Measurements from ENCODE around the gene ACKR2. TPM values are rescaled to one million over a fixed set of nuclear protein-coding genes. Genes with fewer than 3 reads are reported as not detected.
A peak's percentile ranks its signal among the peaks of the same experiment; 100 is the strongest.

ACKR2 gene
- total and polyA plus RNA-seq, 2 of the 13 experiments (the other 11 are each of a cell fraction or from before 2014, with no cell fraction given) = 1.1 to 1.9 TPM

DNA sequence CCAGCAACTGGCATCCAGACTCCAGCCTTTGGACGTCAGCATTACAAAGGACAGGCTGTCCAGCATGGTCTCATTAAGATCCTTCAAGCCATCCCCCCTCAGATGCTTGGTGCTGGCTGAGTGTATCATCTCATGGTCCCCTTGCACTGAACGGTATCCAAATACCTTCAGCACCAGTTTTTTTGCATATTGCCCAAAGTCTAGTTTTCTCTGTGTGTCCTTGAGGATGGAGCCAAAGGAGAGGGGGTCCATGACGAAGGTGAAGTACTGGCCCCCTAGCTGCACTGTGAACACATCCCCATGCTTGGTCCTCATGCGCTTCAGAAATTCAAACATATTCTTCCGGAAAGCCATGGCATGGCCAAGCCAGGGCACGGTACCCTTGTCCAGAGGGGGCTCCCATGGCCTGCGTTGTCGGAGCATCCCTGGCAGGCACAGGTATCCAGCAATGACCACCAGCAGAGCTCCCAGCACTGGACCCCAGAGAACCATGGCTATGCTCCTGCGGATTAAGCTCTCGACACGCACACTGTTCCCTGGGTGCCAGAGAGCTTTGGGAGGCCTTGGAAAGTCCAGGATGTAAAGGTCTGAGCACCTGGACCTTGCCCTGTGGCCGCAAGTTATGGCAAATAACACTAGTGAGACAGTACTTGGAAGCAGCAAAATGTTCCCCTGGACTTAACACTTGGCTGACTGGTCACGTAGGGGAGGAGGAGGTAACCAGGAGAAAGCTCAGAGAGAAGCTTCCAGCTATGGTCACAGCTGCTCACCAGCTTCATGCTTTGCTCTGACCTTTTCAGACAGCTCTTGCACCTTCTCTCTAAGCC, 66.3 kb downstream of the ACKR2 start, which contains the start of gene CYP8B1 (continued):
- peak; percentile 80 for TF ChIP-seq TMF1 (CRISPR knock-in tag; IDR thresholded peaks at IDR 0.05; ENCODE audit: low read depth)
- TF ChIP-seq, protein P1, sequence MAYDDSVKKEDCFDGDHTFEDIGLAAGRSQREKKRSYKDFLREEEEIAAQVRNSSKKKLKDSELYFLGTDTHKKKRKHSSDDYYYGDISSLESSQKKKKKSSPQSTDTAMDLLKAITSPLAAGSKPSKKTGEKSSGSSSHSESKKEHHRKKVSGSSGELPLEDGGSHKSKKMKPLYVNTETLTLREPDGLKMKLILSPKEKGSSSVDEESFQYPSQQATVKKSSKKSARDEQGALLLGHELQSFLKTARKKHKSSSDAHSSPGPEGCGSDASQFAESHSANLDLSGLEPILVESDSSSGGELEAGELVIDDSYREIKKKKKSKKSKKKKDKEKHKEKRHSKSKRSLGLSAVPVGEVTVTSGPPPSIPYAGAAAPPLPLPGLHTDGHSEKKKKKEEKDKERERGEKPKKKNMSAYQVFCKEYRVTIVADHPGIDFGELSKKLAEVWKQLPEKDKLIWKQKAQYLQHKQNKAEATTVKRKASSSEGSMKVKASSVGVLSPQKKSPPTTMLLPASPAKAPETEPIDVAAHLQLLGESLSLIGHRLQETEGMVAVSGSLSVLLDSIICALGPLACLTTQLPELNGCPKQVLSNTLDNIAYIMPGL (CRISPR knock-in tag; IDR thresholded peaks at IDR 0.05; ENCODE audit: borderline replicate concordance in 1 of 2, low read depth in 1 of 2) = peak in 1 of 2 experiments; percentile 66; a peak in 1 of 4 replicates
- no peak for TF ChIP-seq TBP (CRISPR knock-in tag; IDR thresholded peaks at IDR 0.05)
- no peak for TF ChIP-seq TCF7L2 (IDR thresholded peaks at IDR 0.05; ENCODE audit: low read depth, low read length)
- TF ChIP-seq, protein P2, sequence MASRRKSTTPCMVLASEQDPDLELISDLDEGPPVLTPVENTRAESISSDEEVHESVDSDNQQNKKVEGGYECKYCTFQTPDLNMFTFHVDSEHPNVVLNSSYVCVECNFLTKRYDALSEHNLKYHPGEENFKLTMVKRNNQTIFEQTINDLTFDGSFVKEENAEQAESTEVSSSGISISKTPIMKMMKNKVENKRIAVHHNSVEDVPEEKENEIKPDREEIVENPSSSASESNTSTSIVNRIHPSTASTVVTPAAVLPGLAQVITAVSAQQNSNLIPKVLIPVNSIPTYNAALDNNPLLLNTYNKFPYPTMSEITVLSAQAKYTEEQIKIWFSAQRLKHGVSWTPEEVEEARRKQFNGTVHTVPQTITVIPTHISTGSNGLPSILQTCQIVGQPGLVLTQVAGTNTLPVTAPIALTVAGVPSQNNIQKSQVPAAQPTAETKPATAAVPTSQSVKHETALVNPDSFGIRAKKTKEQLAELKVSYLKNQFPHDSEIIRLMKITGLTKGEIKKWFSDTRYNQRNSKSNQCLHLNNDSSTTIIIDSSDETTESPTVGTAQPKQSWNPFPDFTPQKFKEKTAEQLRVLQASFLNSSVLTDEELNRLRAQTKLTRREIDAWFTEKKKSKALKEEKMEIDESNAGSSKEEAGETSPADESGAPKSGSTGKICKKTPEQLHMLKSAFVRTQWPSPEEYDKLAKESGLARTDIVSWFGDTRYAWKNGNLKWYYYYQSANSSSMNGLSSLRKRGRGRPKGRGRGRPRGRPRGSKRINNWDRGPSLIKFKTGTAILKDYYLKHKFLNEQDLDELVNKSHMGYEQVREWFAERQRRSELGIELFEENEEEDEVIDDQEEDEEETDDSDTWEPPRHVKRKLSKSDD (CRISPR knock-in tag; IDR thresholded peaks at IDR 0.05; ENCODE audit: low read depth) = peak; percentile 87
- TF ChIP-seq PPARG (CRISPR knock-in tag; conservative IDR thresholded peaks at IDR 0.05) = peak; percentile 73
- peak; percentile 31; the same call in 1 of the 2 replicates for TF ChIP-seq KLF6 (CRISPR knock-in tag; IDR thresholded peaks at IDR 0.05)
- TF ChIP-seq CHD4 (IDR thresholded peaks at IDR 0.05; ENCODE audit: borderline replicate concordance, low read length) = no peak
- peak; percentile 82 for TF ChIP-seq SPEN (CRISPR knock-in tag; IDR thresholded peaks at IDR 0.05; ENCODE audit: low read depth)
- 0 out of 2 replicates have a peak, but pooled peaks have one; percentile 40 for TF ChIP-seq PHF21A (CRISPR knock-in tag; IDR thresholded peaks at IDR 0.05)
- peak; percentile 46; the same call in 1 of the 2 replicates for TF ChIP-seq JUND (CRISPR knock-in tag; IDR thresholded peaks at IDR 0.05)
- 0 out of 2 replicates have a peak, but pooled peaks have one; percentile 54 for TF ChIP-seq KLF9 (CRISPR knock-in tag; IDR thresholded peaks at IDR 0.05; ENCODE audit: low read depth)
- TF ChIP-seq NFYB (CRISPR knock-in tag; IDR thresholded peaks at IDR 0.05) = no peak
- peak; percentile 89 for TF ChIP-seq ZBTB38 (CRISPR knock-in tag; IDR thresholded peaks at IDR 0.05)
- TF ChIP-seq ZNF619 (CRISPR knock-in tag; IDR thresholded peaks at IDR 0.05) = no peak
- TF ChIP-seq, protein P3, sequence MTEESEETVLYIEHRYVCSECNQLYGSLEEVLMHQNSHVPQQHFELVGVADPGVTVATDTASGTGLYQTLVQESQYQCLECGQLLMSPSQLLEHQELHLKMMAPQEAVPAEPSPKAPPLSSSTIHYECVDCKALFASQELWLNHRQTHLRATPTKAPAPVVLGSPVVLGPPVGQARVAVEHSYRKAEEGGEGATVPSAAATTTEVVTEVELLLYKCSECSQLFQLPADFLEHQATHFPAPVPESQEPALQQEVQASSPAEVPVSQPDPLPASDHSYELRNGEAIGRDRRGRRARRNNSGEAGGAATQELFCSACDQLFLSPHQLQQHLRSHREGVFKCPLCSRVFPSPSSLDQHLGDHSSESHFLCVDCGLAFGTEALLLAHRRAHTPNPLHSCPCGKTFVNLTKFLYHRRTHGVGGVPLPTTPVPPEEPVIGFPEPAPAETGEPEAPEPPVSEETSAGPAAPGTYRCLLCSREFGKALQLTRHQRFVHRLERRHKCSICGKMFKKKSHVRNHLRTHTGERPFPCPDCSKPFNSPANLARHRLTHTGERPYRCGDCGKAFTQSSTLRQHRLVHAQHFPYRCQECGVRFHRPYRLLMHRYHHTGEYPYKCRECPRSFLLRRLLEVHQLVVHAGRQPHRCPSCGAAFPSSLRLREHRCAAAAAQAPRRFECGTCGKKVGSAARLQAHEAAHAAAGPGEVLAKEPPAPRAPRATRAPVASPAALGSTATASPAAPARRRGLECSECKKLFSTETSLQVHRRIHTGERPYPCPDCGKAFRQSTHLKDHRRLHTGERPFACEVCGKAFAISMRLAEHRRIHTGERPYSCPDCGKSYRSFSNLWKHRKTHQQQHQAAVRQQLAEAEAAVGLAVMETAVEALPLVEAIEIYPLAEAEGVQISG (CRISPR knock-in tag; IDR thresholded peaks at IDR 0.05) = peak; percentile 71
- TF ChIP-seq ZNF143 (CRISPR knock-in tag; IDR thresholded peaks at IDR 0.05) = no peak; the same call in 1 of the 2 replicates
- TF ChIP-seq PITX1 (CRISPR knock-in tag; IDR thresholded peaks at IDR 0.05) = peak; percentile 89
- no peak for TF ChIP-seq IKZF4 (CRISPR knock-in tag; IDR thresholded peaks at IDR 0.05; ENCODE audit: borderline replicate concordance, low read depth, not compliant biosample characterization)
- TF ChIP-seq, protein P4, sequence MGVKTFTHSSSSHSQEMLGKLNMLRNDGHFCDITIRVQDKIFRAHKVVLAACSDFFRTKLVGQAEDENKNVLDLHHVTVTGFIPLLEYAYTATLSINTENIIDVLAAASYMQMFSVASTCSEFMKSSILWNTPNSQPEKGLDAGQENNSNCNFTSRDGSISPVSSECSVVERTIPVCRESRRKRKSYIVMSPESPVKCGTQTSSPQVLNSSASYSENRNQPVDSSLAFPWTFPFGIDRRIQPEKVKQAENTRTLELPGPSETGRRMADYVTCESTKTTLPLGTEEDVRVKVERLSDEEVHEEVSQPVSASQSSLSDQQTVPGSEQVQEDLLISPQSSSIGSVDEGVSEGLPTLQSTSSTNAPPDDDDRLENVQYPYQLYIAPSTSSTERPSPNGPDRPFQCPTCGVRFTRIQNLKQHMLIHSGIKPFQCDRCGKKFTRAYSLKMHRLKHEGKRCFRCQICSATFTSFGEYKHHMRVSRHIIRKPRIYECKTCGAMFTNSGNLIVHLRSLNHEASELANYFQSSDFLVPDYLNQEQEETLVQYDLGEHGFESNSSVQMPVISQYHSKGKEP (CRISPR knock-in tag; IDR thresholded peaks at IDR 0.05) = no peak
